ENCODE measurements around the gene PDE5A. TPM values are rescaled to one million over a fixed set of nuclear protein-coding genes. Genes with fewer than 3 reads are reported as not detected.

Gene PDE5A
- total and polyA plus RNA-seq, 3 donors from 2014 or later, result 18.4 to 25.3 (median 21.4) TPM

- Histone ChIP-seq H3K36me3 (ENCODE audit: low read depth, missing control alignments) (no peaks in the 10 kb centered on the region), H3K9me3 (no peaks in the 10 kb centered on the region), H3K4me1 (peaks cover 6% of the 10 kb centered on the region), H3K27ac (peak overlapping the region; percentile 91 to 94), H3K27me3 (no peaks in the 10 kb centered on the region), H3K4me3 (no peak overlapping the region)
- 60 to 61% methylated on average over 4 of the region's 4 CpGs for WGBS, 2 donors
- no peak for DNase-seq
- TF ChIP-seq, protein P1, sequence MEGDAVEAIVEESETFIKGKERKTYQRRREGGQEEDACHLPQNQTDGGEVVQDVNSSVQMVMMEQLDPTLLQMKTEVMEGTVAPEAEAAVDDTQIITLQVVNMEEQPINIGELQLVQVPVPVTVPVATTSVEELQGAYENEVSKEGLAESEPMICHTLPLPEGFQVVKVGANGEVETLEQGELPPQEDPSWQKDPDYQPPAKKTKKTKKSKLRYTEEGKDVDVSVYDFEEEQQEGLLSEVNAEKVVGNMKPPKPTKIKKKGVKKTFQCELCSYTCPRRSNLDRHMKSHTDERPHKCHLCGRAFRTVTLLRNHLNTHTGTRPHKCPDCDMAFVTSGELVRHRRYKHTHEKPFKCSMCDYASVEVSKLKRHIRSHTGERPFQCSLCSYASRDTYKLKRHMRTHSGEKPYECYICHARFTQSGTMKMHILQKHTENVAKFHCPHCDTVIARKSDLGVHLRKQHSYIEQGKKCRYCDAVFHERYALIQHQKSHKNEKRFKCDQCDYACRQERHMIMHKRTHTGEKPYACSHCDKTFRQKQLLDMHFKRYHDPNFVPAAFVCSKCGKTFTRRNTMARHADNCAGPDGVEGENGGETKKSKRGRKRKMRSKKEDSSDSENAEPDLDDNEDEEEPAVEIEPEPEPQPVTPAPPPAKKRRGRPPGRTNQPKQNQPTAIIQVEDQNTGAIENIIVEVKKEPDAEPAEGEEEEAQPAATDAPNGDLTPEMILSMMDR (IDR thresholded peaks at IDR 0.05), result no peak
- TF ChIP-seq POLR2A (IDR thresholded peaks at IDR 0.05), result no peak
- intact Hi-C loops (cut with DNase I; ENCODE audit: low total_unique reads), result loop anchor here (10.0 kb wide), 1 partner anchor 60 kb away; no protein-coding TSS in a partner anchor
Observed at GRCh38 chr4:119624356-119624755, 4.2 kb downstream of the PDE5A start.

GRCh38 chr4:119623025-119623424, 5.6 kb downstream of the PDE5A start:
- no peak for DNase-seq
- Histone ChIP-seq H3K4me3 (no peak overlapping the region), H3K9me3 (no peaks in the 10 kb centered on the region), H3K4me1 (peaks cover 6% of the 10 kb centered on the region), H3K27me3 (no peaks in the 10 kb centered on the region), H3K36me3 (ENCODE audit: low read depth, missing control alignments) (no peaks in the 10 kb centered on the region), H3K27ac (peak overlapping the region in 1 of 2 donors; percentile 94)
- intact Hi-C loops (cut with DNase I; ENCODE audit: low total_unique reads), result loop anchor here (10.0 kb wide), 1 partner anchor 58 kb away; no protein-coding TSS in a partner anchor
- TF ChIP-seq, protein P1 (IDR thresholded peaks at IDR 0.05), result no peak
- no peak for TF ChIP-seq POLR2A (IDR thresholded peaks at IDR 0.05)

GRCh38 chr4:119615068-119615719, 13.4 kb downstream of the PDE5A start:
- Histone ChIP-seq H3K27ac (no peak overlapping the region), H3K9me3 (no peaks in the 10 kb centered on the region), H3K4me3 (no peak overlapping the region), H3K27me3 (no peaks in the 10 kb centered on the region), H3K4me1 (peaks cover 5% of the 10 kb centered on the region), H3K36me3 (ENCODE audit: low read depth, missing control alignments) (no peaks in the 10 kb centered on the region)
- no peak for TF ChIP-seq POLR2A (IDR thresholded peaks at IDR 0.05)
- TF ChIP-seq, protein P1 (IDR thresholded peaks at IDR 0.05), result no peak
- intact Hi-C loops (cut with DNase I; ENCODE audit: low total_unique reads), result no loop called here
- no peak for DNase-seq

DNA sequence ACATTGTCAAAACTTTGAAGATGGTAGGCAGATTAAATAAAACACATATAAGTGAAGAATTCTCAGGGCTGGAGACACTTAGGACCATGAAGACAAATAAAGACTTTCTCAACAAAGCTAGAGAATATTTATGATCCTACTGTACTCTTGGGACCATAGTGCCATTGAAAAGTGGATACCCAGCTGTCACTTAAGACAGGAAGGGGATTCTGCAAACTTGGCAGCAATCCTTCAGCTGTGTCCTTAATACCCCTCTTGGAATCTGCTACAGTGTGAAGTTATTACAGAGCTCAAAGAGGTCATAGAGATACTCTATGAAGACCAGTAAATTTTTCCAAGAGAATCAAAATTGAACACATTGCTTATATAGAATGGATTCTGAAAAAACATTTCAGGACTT, 24.3 kb downstream of the PDE5A start:
- Histone ChIP-seq H3K27ac (no peak overlapping the region), H3K27me3 (no peaks in the 10 kb centered on the region), H3K4me3 (no peak overlapping the region), H3K9me3 (no peaks in the 10 kb centered on the region), H3K36me3 (ENCODE audit: low read depth, missing control alignments) (no peaks in the 10 kb centered on the region), H3K4me1 (no peaks in the 10 kb centered on the region)
- intact Hi-C loops (cut with DNase I; ENCODE audit: low total_unique reads), result no loop called here
- DNase-seq, result no peak
- no peak for TF ChIP-seq POLR2A (IDR thresholded peaks at IDR 0.05)
- TF ChIP-seq, protein P1 (IDR thresholded peaks at IDR 0.05), result no peak

- H3K36me3 ChIP-seq (ENCODE audit: low read depth, missing control alignments), result no peaks in the 10 kb centered on the region
- H3K4me1 ChIP-seq, result no peaks in the 10 kb centered on the region
- 53 to 69% methylated on average over 1 of the region's 1 CpG for WGBS, 2 donors
- H3K9me3 ChIP-seq, result no peaks in the 10 kb centered on the region
- intact Hi-C loops (cut with DNase I; ENCODE audit: low total_unique reads), result no loop called here
- H3K27me3 ChIP-seq, result no peaks in the 10 kb centered on the region
- H3K4me3 ChIP-seq, result no peak overlapping the region
- no peak overlapping the region for H3K27ac ChIP-seq
- TF ChIP-seq, protein P1 (IDR thresholded peaks at IDR 0.05), result no peak
- no peak for TF ChIP-seq POLR2A (IDR thresholded peaks at IDR 0.05)
- no peak for DNase-seq
Observed at GRCh38 chr4:119602366-119602765, 26.2 kb downstream of the PDE5A start.

Data from testis (tissue), 3 donors.